Neuronal stem cell (in vitro differentiated cells): ENCODE measurements around the gene EPB41.

Source experiments
- DNase-seq: peaks from one replicate; pipeline ENCODE4 v3.0.0-alpha.2; 2013; ENCODE audit warnings: low spot score
- H2AFZ ChIP-seq: one replicate; pipeline ENCODE4 v1.6.1; 2013; ENCODE audit warnings: mild to moderate bottlenecking, low read length, inconsistent platforms
- H2AK5ac ChIP-seq: 2 replicates; pipeline ENCODE4 v1.6.1; 2013; ENCODE audit warnings: low read depth, mild to moderate bottlenecking, inconsistent platforms, low read length, moderate library complexity, mixed read lengths
- H2BK120ac ChIP-seq: 2 replicates; pipeline ENCODE4 v1.6.1; 2013; ENCODE audit warnings: low read depth, mild to moderate bottlenecking, inconsistent platforms, low read length, moderate library complexity, mixed read lengths
- H2BK12ac ChIP-seq: one replicate; pipeline ENCODE4 v1.6.1; 2013; ENCODE audit warnings: low read length, inconsistent platforms
- H2BK15ac ChIP-seq: 2 replicates; pipeline ENCODE4 v1.6.1; 2013; ENCODE audit warnings: mild to moderate bottlenecking, low read length, inconsistent platforms, mixed read lengths
- H2BK5ac ChIP-seq: one replicate; pipeline ENCODE4 v1.6.1; 2013; ENCODE audit warnings: inconsistent platforms, mild to moderate bottlenecking, low read length, moderate library complexity
- H3K14ac ChIP-seq: one replicate; pipeline ENCODE4 v1.6.1; 2013; ENCODE audit warnings: low read length, inconsistent platforms
- H3K18ac ChIP-seq: 2 replicates; pipeline ENCODE4 v1.6.1; 2013; ENCODE audit warnings: low read length, inconsistent platforms
- H3K23ac ChIP-seq: 2 replicates; pipeline ENCODE4 v1.6.1; 2013; ENCODE audit warnings: low read depth, mild to moderate bottlenecking, mixed read lengths, low read length, inconsistent platforms; ENCODE audit not compliant: poor library complexity
- H3K27ac ChIP-seq: replicated peaks from 3 replicates; pipeline ENCODE4 v1.5.1; 2013; ENCODE audit warnings: low read length, inconsistent platforms
- H3K27me3 ChIP-seq, 3 experiments: 2 replicates each; pipeline ENCODE4 v1.6.1; 2013; ENCODE audit warnings: low read length in 3 of 3, mild to moderate bottlenecking in 2 of 3, inconsistent platforms in 1 of 3, low read depth in 1 of 3, mixed read lengths in 1 of 3, moderate library complexity in 1 of 3; ENCODE audit not compliant: control insufficient read depth in 3 of 3, insufficient read depth in 3 of 3
- H3K36me3 ChIP-seq, 2 donors: replicated peaks in 1 of 2; 2 replicates each; pipeline ENCODE4 v1.6.1; 2013; ENCODE audit warnings: low read length in 2 of 2; ENCODE audit not compliant: control insufficient read depth in 2 of 2, insufficient read depth in 2 of 2
- H3K4ac ChIP-seq: 2 replicates; pipeline ENCODE4 v1.6.1; 2013; ENCODE audit warnings: inconsistent platforms, mild to moderate bottlenecking, low read length, moderate library complexity
- H3K4me1 ChIP-seq, 2 donors: 1 replicate in 1 of 2; 2 replicates in 1 of 2; pipeline ENCODE4 v1.6.1; 2013; ENCODE audit warnings: low read length in 2 of 2, low read depth in 1 of 2; ENCODE audit not compliant: control insufficient read depth in 2 of 2, insufficient read depth in 1 of 2
- H3K4me2 ChIP-seq: one replicate; pipeline ENCODE4 v1.6.1; 2013; ENCODE audit warnings: mild to moderate bottlenecking, low read length, inconsistent platforms; ENCODE audit not compliant: insufficient read depth, poor library complexity, severe bottlenecking
- H3K4me3 ChIP-seq, 2 donors: 2 replicates each; pipeline ENCODE4 v1.5.1; 2013; ENCODE audit warnings: low read length in 2 of 2, mild to moderate bottlenecking in 2 of 2, inconsistent platforms in 1 of 2, moderate library complexity in 1 of 2
- H3K79me1 ChIP-seq: one replicate; pipeline ENCODE4 v1.6.1; 2013; ENCODE audit warnings: low read depth, mild to moderate bottlenecking, inconsistent platforms, low read length, moderate library complexity
- H3K9ac ChIP-seq: one replicate; pipeline ENCODE4 v1.6.1; 2013; ENCODE audit warnings: mild to moderate bottlenecking, low read depth, low read length, inconsistent platforms; ENCODE audit not compliant: poor library complexity
- H3K9me3 ChIP-seq, 2 donors: replicated peaks in 1 of 2; 2 replicates each; pipeline versions ENCODE3 to v1.6.1; 2013; ENCODE audit warnings: low read length in 2 of 2, mild to moderate bottlenecking in 2 of 2, inconsistent platforms in 1 of 2, low read depth in 1 of 2, mixed read lengths in 1 of 2, moderate library complexity in 1 of 2; ENCODE audit not compliant: control insufficient read depth in 2 of 2, insufficient read depth in 1 of 2
- H4K8ac ChIP-seq: one replicate; pipeline ENCODE4 v1.6.1; 2013; ENCODE audit warnings: low read depth, mild to moderate bottlenecking, inconsistent platforms, low read length, moderate library complexity
- H4K91ac ChIP-seq: one replicate; pipeline ENCODE4 v1.6.1; 2013; ENCODE audit warnings: low read length, low read depth, mild to moderate bottlenecking, inconsistent platforms; ENCODE audit not compliant: poor library complexity
- WGBS, 2 donors: extraction: QIAGEN DNeasy Blood & Tissue Kit; methylation state at CpG; one replicate each; pipeline ENCODE4 v1.1.7; 2013; ENCODE audit warnings: missing lambda C conversion rate in 2 of 2, mixed read lengths in 1 of 2; ENCODE audit not compliant: insufficient read length in 2 of 2, insufficient replicate concordance in 1 of 2; ENCODE audit errors: extremely low coverage in 2 of 2; 5-methylcytosine and 5-hydroxymethylcytosine counted together

EPB41 gene

DNA sequence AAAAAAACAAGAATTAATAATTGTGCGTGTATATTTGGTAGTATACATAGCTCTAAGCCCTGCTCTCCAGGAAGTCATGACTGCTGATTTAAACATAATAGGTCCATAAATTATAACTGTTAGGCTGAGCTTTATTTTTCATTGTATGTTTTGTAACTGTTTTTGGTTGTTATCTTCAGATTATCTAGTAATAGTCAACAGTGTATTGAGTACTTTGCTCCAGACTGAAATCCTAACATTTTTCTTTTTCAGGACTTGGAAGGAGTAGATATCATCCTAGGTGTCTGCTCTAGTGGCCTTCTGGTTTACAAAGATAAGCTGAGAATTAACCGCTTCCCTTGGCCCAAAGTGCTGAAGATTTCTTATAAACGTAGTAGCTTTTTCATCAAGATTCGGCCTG lies 118.5 kb downstream of the EPB41 start:
- H3K14ac ChIP-seq, result no peak overlapping the region
- no peak overlapping the region for H3K4me2 ChIP-seq
- H3K18ac ChIP-seq, result no peak overlapping the region
- H3K27me3 ChIP-seq, result no peaks in the 10 kb centered on the region
- H4K91ac ChIP-seq, result no peak overlapping the region
- DNase-seq, result no peak
- no peak overlapping the region for H3K27ac ChIP-seq
- no peaks in the 10 kb centered on the region for H3K4me1 ChIP-seq
- no peak overlapping the region for H2BK5ac ChIP-seq
- H2BK12ac ChIP-seq, result no peak overlapping the region
- no peaks in the 10 kb centered on the region for H3K79me1 ChIP-seq
- H4K8ac ChIP-seq, result no peak overlapping the region
- WGBS, 2 donors, result no CpG with 5 or more reads among the region's 4 CpGs
- H3K4ac ChIP-seq, result no peak overlapping the region
- peaks cover 6 to 85% of the 10 kb centered on the region in 2 donors for H3K36me3 ChIP-seq
- no peak overlapping the region for H2AK5ac ChIP-seq
- no peak overlapping the region for H2BK120ac ChIP-seq
- no peaks in the 10 kb centered on the region for H3K9me3 ChIP-seq
- H3K4me3 ChIP-seq, result no peak overlapping the region
- no peak overlapping the region for H3K9ac ChIP-seq
- no peak overlapping the region for H2BK15ac ChIP-seq
- no peak overlapping the region for H2AFZ ChIP-seq
- H3K23ac ChIP-seq, result no peak overlapping the region

GRCh38 chr1:29033829-29034466 lies 119.6 kb downstream of the EPB41 start:
- Histone ChIP-seq H3K14ac (no peak overlapping the region), H3K4me3 (no peak overlapping the region), H3K9ac (no peak overlapping the region), H3K23ac (no peak overlapping the region), H3K18ac (no peak overlapping the region), H2BK15ac (no peak overlapping the region), H3K79me1 (no peaks in the 10 kb centered on the region), H3K4me1 (no peaks in the 10 kb centered on the region), H2BK5ac (no peak overlapping the region), H3K36me3 (peaks cover 6 to 85% of the 10 kb centered on the region in 2 donors), H4K8ac (no peak overlapping the region), H2AK5ac (no peak overlapping the region), H3K4me2 (no peak overlapping the region), H3K4ac (no peak overlapping the region), H3K27me3 (no peaks in the 10 kb centered on the region), H3K27ac (no peak overlapping the region), H3K9me3 (no peaks in the 10 kb centered on the region), H4K91ac (no peak overlapping the region), H2AFZ (no peak overlapping the region), H2BK12ac (no peak overlapping the region), H2BK120ac (no peak overlapping the region)
- DNase-seq, result peak; percentile 12
- no CpG with 5 or more reads among the region's 1 CpG for WGBS, 2 donors

- Histone ChIP-seq H2AK5ac (no peak overlapping the region), H2BK12ac (no peak overlapping the region), H3K9me3 (peaks cover 0 to 13% of the 10 kb centered on the region in 2 donors), H2BK5ac (no peak overlapping the region), H3K4me3 (no peak overlapping the region), H2AFZ (no peak overlapping the region), H3K36me3 (peaks cover 7 to 85% of the 10 kb centered on the region in 2 donors), H3K4ac (no peak overlapping the region), H3K27me3 (no peaks in the 10 kb centered on the region), H3K23ac (no peak overlapping the region), H3K14ac (no peak overlapping the region), H4K8ac (no peak overlapping the region), H3K27ac (no peak overlapping the region), H3K9ac (no peak overlapping the region), H2BK15ac (no peak overlapping the region), H3K18ac (no peak overlapping the region), H4K91ac (no peak overlapping the region), H3K4me1 (no peaks in the 10 kb centered on the region), H3K4me2 (no peak overlapping the region), H2BK120ac (no peak overlapping the region), H3K79me1 (no peaks in the 10 kb centered on the region)
- WGBS, 2 donors, result no CpG with 5 or more reads among the region's 6 CpGs
- DNase-seq, result no peak
These were observed 129.1 kb downstream of the EPB41 start for GRCh38 chr1:29043274-29043965.

GRCh38 chr1:29044010-29044409 lies 129.6 kb downstream of the EPB41 start:
- Histone ChIP-seq H3K4me2 (no peak overlapping the region), H3K23ac (no peak overlapping the region), H3K79me1 (no peaks in the 10 kb centered on the region), H3K18ac (no peak overlapping the region), H3K4me3 (no peak overlapping the region), H2BK5ac (no peak overlapping the region), H3K9ac (no peak overlapping the region), H2AFZ (no peak overlapping the region), H3K14ac (no peak overlapping the region), H3K9me3 (peaks cover 0 to 13% of the 10 kb centered on the region in 2 donors), H4K8ac (no peak overlapping the region), H3K4me1 (no peaks in the 10 kb centered on the region), H2BK15ac (no peak overlapping the region), H3K27me3 (no peaks in the 10 kb centered on the region), H4K91ac (no peak overlapping the region), H2BK120ac (no peak overlapping the region), H3K4ac (no peak overlapping the region), H3K36me3 (peaks cover 7 to 85% of the 10 kb centered on the region in 2 donors), H2AK5ac (no peak overlapping the region), H2BK12ac (no peak overlapping the region), H3K27ac (no peak overlapping the region)
- DNase-seq, result no peak
